HG03460 (cell line): Measurements from ENCODE around the gene CNPY4.
"Not testable (repeated sequence)": the region's sequence is repeated elsewhere in the genome, so short reads cannot be mapped to it uniquely, and the experiment has no call there.

Experiments
- ATAC-seq: cut with Tn5 transposase; IDR thresholded peaks from one replicate; pipeline ENCODE4 v1.9.1; 2021; ENCODE audit not compliant: unreplicated experiment

The CNPY4 gene

DNA sequence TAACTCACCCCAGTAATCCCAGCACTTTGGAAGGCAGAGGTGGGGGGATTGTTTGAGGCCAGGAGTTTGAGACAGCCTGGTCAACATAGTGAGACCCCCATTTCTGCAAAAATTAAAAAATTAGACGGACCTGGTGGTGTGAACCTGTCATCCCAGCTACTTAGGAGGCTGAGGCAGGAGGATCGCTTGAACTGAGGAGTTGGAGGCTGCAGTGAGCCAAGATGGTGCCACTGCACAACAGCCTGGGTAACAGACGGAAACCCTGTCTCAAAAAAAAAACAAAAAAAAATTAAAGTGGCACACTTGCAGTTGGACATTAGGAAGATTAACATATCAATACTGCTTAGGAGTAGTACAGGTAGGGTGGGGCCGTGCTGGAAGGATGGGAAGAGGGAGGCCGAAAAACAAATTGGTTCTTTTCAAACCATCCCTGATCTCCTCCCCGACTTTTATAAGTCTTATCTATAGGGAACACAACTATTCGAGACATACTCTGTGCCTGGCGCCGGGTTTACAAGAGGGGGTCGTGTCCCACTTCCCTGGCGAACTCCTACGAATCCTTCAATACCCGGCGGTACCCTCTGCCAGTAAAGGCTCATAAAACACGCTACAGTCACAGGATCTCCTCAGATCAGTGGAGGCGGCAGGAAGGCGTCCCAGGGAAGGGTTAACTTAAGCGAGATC lies 904 bp upstream of the CNPY4 start:
- ATAC-seq = no peak

GRCh38 chr7:100119970-100120732 lies 717 bp downstream of the CNPY4 start:
- peak; percentile 35 for ATAC-seq

DNA sequence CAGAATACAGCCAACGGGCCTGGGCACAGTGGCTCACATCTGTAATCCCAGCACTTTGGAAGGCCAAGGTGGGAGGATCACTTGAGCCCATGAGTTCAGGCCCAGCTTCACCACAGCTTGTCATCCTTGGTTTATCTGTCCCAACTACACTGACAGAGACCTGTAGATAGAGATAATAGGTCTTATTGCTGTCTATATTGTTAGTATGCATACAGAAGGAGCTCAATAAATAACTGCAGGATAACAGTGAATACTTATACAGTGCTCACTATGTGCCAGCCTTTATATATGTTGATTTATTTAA lies 1.3 kb downstream of the CNPY4 start:
- no peak for ATAC-seq

DNA sequence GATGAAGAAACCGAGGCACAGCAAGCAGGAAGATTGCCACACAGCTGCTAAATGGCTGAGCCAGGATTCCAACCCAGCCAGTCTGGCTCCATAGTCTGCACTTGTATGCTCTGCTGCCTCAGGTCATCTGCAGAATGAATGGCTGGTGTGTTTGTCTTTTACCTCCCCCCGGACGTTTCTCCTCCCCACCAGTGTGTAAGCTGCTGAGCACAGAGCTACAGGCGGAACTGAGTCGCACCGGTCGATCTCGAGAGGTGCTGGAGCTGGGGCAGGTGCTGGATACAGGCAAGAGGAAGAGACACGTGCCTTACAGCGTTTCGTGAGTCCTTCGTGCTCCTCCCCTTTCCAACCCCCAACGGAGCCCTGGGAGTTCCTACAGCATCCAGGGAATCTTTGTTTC lies 2.6 kb downstream of the CNPY4 start:
- no peak for ATAC-seq

DNA sequence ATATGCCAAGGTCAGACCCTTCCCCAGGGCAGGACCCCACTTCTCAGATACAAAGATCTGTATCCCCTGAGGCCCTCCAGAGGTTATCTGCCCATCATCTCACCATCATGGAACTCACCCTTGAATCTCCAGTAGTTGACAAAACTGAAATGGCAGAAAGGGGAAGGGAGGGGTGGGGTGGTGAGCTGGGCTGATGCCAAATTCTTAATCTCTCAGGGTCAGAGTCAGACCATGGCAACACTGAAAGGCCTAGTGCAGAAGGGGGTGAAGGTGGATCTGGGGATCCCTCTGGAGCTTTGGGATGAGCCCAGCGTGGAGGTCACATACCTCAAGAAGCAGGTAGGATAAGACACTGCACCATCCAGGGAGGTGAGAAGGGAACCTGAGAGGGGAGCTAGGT lies 3.1 kb downstream of the CNPY4 start:
- ATAC-seq = no peak

GRCh38 chr7:100124301-100125230 lies 5.1 kb downstream of the CNPY4 start:
- ATAC-seq = no peak

- no peak for ATAC-seq
These were observed 7.0 kb downstream of the CNPY4 start for GRCh38 chr7:100126239-100126930.

DNA sequence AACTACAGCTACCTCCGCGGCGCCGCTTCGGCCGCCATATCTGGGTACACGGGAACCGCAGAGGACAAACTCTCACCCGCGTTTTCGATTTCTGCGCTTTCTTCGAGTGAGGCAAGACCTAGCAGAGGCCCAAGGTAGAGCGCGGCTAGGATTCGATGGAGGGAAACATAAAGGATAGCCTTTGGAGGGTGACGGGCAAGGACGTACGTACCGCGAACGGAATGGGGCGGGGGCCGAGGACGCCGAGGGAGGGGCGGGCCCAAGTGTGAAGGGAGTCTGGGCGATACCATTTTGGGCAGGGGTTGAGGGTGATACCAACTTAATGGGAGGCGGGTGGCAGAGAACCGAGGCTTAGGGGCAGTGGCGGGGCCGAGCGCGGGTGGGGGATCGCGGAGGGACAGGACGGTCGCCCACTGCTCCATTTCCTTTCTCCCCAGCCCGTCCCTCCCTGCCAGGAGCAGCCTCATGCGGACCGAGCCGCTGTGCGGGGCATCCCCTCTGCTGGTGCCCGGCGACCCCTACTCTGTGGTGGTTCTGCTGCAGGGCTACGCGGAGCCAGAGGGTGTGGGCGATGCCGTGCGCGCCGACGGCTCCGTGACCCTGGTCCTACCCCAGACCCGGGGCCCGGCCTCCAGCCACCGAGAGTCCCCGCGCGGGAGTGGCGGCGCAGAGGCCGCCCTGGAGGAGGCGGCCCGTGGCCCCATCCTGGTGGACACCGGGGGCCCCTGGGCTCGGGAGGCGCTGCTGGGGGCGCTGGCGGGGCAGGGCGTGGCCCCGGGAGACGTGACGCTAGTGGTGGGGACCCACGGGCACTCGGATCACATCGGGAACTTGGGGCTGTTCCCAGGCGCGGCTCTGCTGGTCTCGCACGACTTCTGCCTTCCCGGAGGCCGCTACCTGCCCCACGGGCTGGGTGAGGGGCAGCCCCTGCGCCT lies 7.8 kb downstream of the CNPY4 start, which contains the start of gene MBLAC1:
Gene MBLAC1 (plus strand): TSS at position 37 of the 935 bp plus-strand sequence. CDS start 429 bp downstream, at position 466.
- peak; percentile 61 for ATAC-seq

- no peak for ATAC-seq
These were observed 8.6 kb downstream of the CNPY4 start for GRCh38 chr7:100127866-100128636.

- ATAC-seq = no peak
These were observed 9.2 kb downstream of the CNPY4 start for GRCh38 chr7:100128637-100128963.

- ATAC-seq = not testable (repeated sequence)
These were observed 10.8 kb downstream of the CNPY4 start for GRCh38 chr7:100130220-100130607.

GRCh38 chr7:100130608-100131453 lies 11.4 kb downstream of the CNPY4 start:
- no peak for ATAC-seq

DNA sequence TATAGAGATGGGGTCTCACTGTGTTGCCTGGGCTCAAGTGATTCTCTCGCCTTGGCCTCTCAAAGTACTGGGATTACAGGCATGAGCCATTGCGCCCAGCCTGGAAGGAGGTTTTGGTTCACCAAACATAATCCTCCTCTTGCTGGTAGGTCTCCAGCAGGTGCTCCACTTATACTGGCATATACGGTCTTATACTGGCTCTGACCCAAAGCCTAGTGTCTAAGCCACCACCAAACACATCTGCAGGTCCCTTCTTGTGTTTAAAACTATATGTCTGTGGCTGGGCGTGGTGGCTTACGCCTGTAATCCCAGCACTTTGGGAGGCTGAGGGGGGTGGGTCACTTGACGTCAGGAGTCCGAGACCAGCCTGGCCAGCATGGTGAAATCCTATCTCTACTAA lies 12.7 kb downstream of the CNPY4 start:
- ATAC-seq = no peak

DNA sequence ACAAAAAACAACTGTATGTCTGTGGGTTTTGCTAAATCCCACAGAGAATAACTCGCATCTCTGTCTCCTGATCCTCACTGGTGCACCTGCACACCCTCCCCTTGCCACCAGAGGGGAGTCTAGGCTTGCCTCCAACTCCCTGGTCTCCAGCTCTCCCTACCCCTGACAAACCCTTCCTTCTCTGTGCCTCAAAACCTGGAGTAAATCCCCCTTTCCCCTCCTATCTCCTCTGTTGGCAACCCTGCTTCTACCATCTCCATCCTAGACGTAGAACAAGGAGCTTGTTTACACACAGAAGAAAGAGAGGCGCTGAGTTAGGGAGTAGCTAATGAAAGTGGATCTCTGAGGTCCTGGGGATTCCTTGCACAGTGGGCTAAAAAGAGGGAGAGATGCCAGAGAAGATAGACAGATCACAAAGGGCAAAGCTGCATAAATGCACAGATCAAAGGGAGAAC lies 13.3 kb downstream of the CNPY4 start:
- peak; percentile 76 for ATAC-seq

DNA sequence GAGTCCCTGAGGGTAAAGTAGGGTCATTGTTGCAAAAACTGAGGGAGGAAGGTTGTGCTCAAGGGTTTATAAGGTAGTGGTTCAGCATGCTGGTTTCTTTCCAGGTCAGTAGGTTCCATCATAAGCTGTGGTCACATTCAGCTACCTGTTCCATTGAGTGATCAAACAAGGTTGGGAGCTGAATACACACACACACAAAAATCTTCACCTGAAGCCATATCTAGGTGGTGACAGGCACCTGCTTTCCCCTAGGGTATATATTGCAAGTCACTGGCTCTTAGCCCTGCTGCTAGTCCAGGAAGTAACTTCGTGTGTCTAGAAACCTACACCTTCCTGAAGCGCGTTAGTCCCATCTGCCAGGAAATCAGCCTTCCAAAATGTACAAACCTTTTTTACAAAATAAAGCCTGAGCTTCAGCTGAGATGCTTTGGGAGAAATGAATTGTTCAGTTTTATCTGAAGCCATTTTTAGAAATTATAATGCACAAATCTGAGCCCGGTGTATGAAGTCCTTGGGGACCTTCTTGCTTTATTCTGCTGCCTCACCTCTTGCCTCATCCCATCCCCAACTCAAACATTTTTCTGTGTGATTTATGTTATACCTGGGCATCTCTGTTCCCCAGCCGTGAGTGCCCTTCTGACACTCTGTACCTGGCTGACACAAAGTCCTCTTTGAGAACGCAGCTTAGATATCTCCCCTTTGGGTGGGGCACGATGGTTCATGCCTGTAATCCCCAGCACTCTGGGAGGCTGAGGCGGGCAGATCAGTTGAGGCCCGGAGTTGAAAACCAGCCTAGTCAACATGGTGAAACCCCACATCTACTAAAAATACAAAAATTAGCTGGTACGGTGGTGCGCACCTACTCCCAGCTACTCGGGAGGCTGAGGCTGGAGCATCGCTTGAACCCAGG lies 18.7 kb downstream of the CNPY4 start:
- ATAC-seq = no peak

GRCh38 chr7:100141555-100141949 lies 22.1 kb downstream of the CNPY4 start:
- no peak for ATAC-seq

GRCh38 chr7:100142461-100142860 lies 23.0 kb downstream of the CNPY4 start:
- no peak for ATAC-seq
